ENCODE results near the gene FOXP2.

The FOXP2 gene

DNA sequence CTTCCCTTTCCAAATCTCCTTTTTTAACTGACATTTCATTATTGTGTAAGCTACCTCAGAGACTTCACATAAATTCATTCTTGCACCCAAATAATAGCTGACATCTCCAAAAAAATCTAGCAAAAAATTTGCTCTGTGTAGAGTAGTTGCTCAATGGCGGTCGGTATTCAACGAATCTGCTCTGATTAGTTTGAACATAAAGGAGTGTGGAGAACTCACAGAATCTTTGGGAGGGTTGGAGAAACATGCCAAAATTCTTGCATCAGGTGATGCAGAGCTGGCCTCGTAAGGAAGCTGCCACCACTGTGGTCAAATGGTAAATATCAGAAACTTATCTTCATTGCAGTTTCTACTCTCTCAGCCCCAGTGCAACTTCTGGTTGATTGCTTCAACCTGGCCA is 306.1 kb downstream of the FOXP2 start:
- H3K4me1 ChIP-seq (ENCODE audit: control insufficient read depth, insufficient read depth, low read length), result no peaks in the 10 kb centered on the region
- no peak overlapping the region for H3K9ac ChIP-seq (ENCODE audit: low read length)
- no peaks in the 10 kb centered on the region for H3K27me3 ChIP-seq (ENCODE audit: control insufficient read depth, insufficient read depth, low read length)
- no peaks in the 10 kb centered on the region for H3K36me3 ChIP-seq (ENCODE audit: control insufficient read depth, insufficient read depth, low read length)
- H3K4me3 ChIP-seq (ENCODE audit: low read length), result no peak overlapping the region
- no peaks in the 10 kb centered on the region for H3K9me3 ChIP-seq (ENCODE audit: control insufficient read depth, low read length)

DNA sequence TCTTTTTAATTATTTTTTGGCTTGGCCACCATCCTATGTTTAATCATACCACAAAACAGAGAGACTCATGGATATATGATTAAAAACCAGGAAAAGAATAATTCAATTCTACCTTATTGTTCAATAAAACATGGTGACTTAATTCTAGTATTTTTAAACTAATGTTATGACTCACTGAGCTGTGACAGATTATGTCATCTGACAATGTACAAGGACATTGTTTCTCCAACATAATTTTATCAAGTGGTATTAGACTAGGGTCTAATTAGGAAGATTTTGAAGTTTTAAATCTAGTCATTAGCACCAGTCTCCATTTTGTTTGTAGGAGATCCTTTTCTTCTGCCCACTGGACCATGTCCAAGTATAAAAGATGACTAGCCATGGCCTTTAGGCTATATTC is 307.9 kb downstream of the FOXP2 start:
- Histone ChIP-seq H3K36me3 (ENCODE audit: control insufficient read depth, insufficient read depth, low read length) (no peaks in the 10 kb centered on the region), H3K4me3 (ENCODE audit: low read length) (no peak overlapping the region)

DNA sequence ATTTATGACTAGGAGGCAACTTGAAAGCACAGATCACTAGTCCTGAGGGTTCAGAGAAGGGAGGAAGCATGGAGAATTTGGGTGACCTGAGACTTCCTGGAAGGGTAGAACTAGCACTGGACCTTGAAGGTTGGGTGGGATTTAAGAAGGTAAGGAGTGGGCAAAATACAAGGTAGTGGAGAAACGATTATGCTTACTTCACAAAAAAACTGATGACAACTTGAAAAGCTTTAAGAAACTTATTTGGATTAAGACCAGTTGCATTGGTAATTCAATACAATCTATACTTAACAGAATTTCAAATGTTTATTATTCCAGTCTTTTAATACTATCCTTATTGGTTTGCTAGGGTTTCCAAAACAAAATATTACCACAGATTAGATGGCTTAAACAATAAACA is 308.7 kb downstream of the FOXP2 start:
- Histone ChIP-seq H3K9ac (ENCODE audit: low read length) (no peak overlapping the region), H3K4me1 (ENCODE audit: control insufficient read depth, insufficient read depth, low read length) (no peaks in the 10 kb centered on the region), H3K9me3 (ENCODE audit: control insufficient read depth, low read length) (no peaks in the 10 kb centered on the region), H3K36me3 (ENCODE audit: control insufficient read depth, insufficient read depth, low read length) (no peaks in the 10 kb centered on the region), H3K27me3 (ENCODE audit: control insufficient read depth, insufficient read depth, low read length) (no peaks in the 10 kb centered on the region), H3K4me3 (ENCODE audit: low read length) (no peak overlapping the region)

More for the DNA sequence above, 307.9 kb downstream of the FOXP2 start:
- H3K27me3 ChIP-seq (ENCODE audit: control insufficient read depth, insufficient read depth, low read length), result no peaks in the 10 kb centered on the region
- no peak overlapping the region for H3K9ac ChIP-seq (ENCODE audit: low read length)
- no peaks in the 10 kb centered on the region for H3K9me3 ChIP-seq (ENCODE audit: control insufficient read depth, low read length)
- H3K4me1 ChIP-seq (ENCODE audit: control insufficient read depth, insufficient read depth, low read length), result no peaks in the 10 kb centered on the region

DNA sequence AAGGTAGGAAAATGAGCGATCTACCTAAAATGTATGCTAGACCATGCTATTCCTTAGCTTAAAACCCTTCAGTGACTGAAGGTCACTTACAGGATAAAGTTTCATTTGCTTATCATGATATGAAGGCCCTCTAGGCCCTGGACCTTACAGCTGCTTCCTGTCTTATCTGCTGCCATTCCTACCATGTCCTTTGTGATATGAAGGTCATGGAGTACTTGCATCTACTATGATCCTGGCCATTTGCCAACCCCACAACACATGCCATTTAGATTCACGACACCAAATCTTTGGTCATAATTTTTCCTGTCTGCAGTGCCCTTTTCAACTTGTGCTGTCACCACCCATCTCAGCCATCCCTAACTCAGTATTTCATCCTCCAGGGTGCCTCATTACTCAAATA is 325.5 kb downstream of the FOXP2 start:
- Histone ChIP-seq H3K9ac (ENCODE audit: low read length) (no peak overlapping the region), H3K36me3 (ENCODE audit: control insufficient read depth, insufficient read depth, low read length) (no peaks in the 10 kb centered on the region), H3K4me1 (ENCODE audit: control insufficient read depth, insufficient read depth, low read length) (no peaks in the 10 kb centered on the region), H3K9me3 (ENCODE audit: control insufficient read depth, low read length) (no peaks in the 10 kb centered on the region), H3K27me3 (ENCODE audit: control insufficient read depth, insufficient read depth, low read length) (no peaks in the 10 kb centered on the region), H3K4me3 (ENCODE audit: low read length) (no peak overlapping the region)

DNA sequence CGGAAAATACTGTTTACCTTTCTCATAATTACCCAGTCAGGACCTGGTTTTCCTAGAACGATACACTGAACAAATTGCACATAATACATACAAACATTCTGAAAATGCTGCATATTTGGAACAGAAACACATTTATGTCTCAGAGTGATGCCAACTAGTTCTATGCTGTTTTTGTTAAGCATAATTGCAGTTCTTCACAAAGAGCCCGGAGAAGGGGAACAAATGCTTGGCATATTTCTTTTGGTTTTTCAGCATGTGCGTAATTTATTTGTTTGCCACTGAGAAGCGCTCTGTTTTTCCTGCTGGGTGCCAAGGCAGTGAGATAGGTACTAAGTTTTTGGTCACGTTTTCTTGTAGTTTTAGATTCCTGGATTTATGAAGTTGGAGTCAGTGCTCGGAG is 326.3 kb downstream of the FOXP2 start:
- Histone ChIP-seq H3K36me3 (ENCODE audit: control insufficient read depth, insufficient read depth, low read length) (no peaks in the 10 kb centered on the region), H3K9ac (ENCODE audit: low read length) (no peak overlapping the region), H3K4me1 (ENCODE audit: control insufficient read depth, insufficient read depth, low read length) (no peaks in the 10 kb centered on the region), H3K27me3 (ENCODE audit: control insufficient read depth, insufficient read depth, low read length) (no peaks in the 10 kb centered on the region), H3K9me3 (ENCODE audit: control insufficient read depth, low read length) (no peaks in the 10 kb centered on the region), H3K4me3 (ENCODE audit: low read length) (no peak overlapping the region)

DNA sequence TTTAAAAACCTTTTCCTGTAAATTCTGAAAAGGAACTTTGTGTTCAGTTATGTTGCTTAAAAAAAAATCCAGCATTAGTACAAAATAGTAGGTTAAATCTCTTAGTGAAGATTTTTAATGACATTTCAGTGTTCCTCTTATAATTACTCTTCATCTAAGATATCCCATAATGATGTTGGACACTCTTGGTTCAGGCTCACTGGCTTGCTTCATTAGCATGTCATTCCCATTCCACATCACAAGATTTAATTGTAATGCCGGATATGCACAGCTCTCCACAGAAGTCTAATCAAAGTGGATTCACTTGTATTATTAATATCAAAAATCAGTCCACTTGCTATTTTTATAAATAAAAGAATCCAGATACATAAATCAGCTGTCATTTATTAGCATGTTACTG is 327.3 kb downstream of the FOXP2 start:
- no peaks in the 10 kb centered on the region for H3K9me3 ChIP-seq (ENCODE audit: control insufficient read depth, low read length)
- no peak overlapping the region for H3K4me3 ChIP-seq (ENCODE audit: low read length)
- no peak overlapping the region for H3K9ac ChIP-seq (ENCODE audit: low read length)
- H3K4me1 ChIP-seq (ENCODE audit: control insufficient read depth, insufficient read depth, low read length), result no peaks in the 10 kb centered on the region
- H3K27me3 ChIP-seq (ENCODE audit: control insufficient read depth, insufficient read depth, low read length), result no peaks in the 10 kb centered on the region
- no peaks in the 10 kb centered on the region for H3K36me3 ChIP-seq (ENCODE audit: control insufficient read depth, insufficient read depth, low read length)

Data from mucosa of stomach (tissue), 1 donor.